WTC11 (cell line): ENCODE results near the gene NEK7. TPM values are rescaled to one million over a fixed set of nuclear protein-coding genes. Genes with fewer than 3 reads are reported as not detected.

ENCODE experiments used
- ATAC-seq: fragments of 200-7000 bp; cut with Tn5 transposase; 2 replicates; pipeline ENCODE4 v1.10.0; 2021; ENCODE audit warnings: mild to moderate bottlenecking, moderate library complexity
- CTCF ChIA-PET: fragments of 300-600 bp; sonication (Branson Sonifier 250); formaldehyde crosslinking; loops from one replicate; lab custom pipeline; 2021; ENCODE audit warnings: antibody characterized with exemption; lab: Charles Lee
- POLR2A ChIA-PET: fragments of 350-600 bp; sonication (Branson Sonifier 250); formaldehyde crosslinking; loops from one replicate; lab custom pipeline; 2021; ENCODE audit warnings: antibody characterized with exemption; lab: Charles Lee
- DNase-seq: peaks from one replicate; pipeline ENCODE4 v3.0.0; 2021; ENCODE audit warnings: low spot score
- H3K27ac Mint-ChIP-seq: 2 replicates; pipeline ENCODE4 v1.8.0; 2021; ENCODE audit warnings: mixed read lengths
- H3K27me3 Mint-ChIP-seq: 2 replicates; pipeline ENCODE4 v1.8.0; 2021; ENCODE audit warnings: low read depth, mild to moderate bottlenecking, moderate library complexity, mixed read lengths
- H3K36me3 Mint-ChIP-seq: 2 replicates; pipeline ENCODE4 v1.8.0; 2021; ENCODE audit warnings: mixed read lengths
- H3K4me1 Mint-ChIP-seq: 2 replicates; pipeline ENCODE4 v1.8.0; 2022; ENCODE audit warnings: mixed read lengths
- H3K4me3 Mint-ChIP-seq: 2 replicates; pipeline ENCODE4 v1.8.0; 2021; ENCODE audit warnings: mild to moderate bottlenecking, moderate library complexity, mixed read lengths
- H3K9me3 Mint-ChIP-seq: 2 replicates; pipeline ENCODE4 v1.8.0; 2021; ENCODE audit warnings: mixed read lengths
- CBFB ChIP-seq: sonication (generic); formaldehyde crosslinking; IDR thresholded peaks from 2 replicates; pipeline ENCODE4 v1.8.1; 2022; ENCODE audit warnings: mild to moderate bottlenecking, low read depth, missing genetic modification reagents
- FOXP1 ChIP-seq: sonication (generic); formaldehyde crosslinking; IDR thresholded peaks from 2 replicates; pipeline ENCODE4 v1.8.0; 2022; ENCODE audit warnings: missing genetic modification reagents, mild to moderate bottlenecking, moderate library complexity, borderline replicate concordance
- GTF2I ChIP-seq: fragments of 250-450 bp; sonication (Bioruptor Pico); conservative IDR thresholded peaks from 2 replicates; pipeline ENCODE4 v1.4.0; 2021; ENCODE audit warnings: mild to moderate bottlenecking
- NR2C2 ChIP-seq: sonication (generic); formaldehyde crosslinking; IDR thresholded peaks from 2 replicates; pipeline ENCODE4 v1.8.0; 2022; ENCODE audit warnings: mild to moderate bottlenecking, missing genetic modification reagents
- RELA ChIP-seq: sonication (generic); formaldehyde crosslinking; IDR thresholded peaks from 2 replicates; pipeline ENCODE4 v1.8.1; 2022; ENCODE audit warnings: missing genetic modification reagents, mild to moderate bottlenecking, borderline replicate concordance
- RORB ChIP-seq: fragments of 250-450 bp; sonication (Bioruptor Pico); IDR thresholded peaks from 2 replicates; pipeline ENCODE4 v1.9.0; 2021; ENCODE audit warnings: mild to moderate bottlenecking
- SP1 ChIP-seq: sonication (generic); formaldehyde crosslinking; conservative IDR thresholded peaks from 2 replicates; pipeline ENCODE4 v1.8.1; 2022; ENCODE audit warnings: missing genetic modification reagents
- TEAD4 ChIP-seq: sonication (generic); formaldehyde crosslinking; IDR thresholded peaks from 2 replicates; pipeline ENCODE4 v1.8.0; 2022; ENCODE audit warnings: mild to moderate bottlenecking, missing genetic modification reagents
- TP53 ChIP-seq: sonication (generic); formaldehyde crosslinking; IDR thresholded peaks from 2 replicates; pipeline ENCODE4 v1.8.1; 2023; ENCODE audit warnings: mild to moderate bottlenecking, missing genetic modification reagents
- ZNF263 ChIP-seq: sonication (generic); formaldehyde crosslinking; IDR thresholded peaks from 2 replicates; pipeline ENCODE4 v1.8.1; 2022; ENCODE audit warnings: low read depth, mild to moderate bottlenecking, moderate library complexity, missing genetic modification reagents
- ZNF317 ChIP-seq: sonication (generic); formaldehyde crosslinking; IDR thresholded peaks from 2 replicates; pipeline ENCODE4 v1.8.1; 2023; ENCODE audit warnings: low read depth, mild to moderate bottlenecking, moderate library complexity, missing genetic modification reagents, borderline replicate concordance
- ZNF416 ChIP-seq: fragments of 250-450 bp; sonication (Bioruptor Pico); IDR thresholded peaks from 2 replicates; pipeline ENCODE4 v1.9.0; 2021; ENCODE audit warnings: mild to moderate bottlenecking, inconsistent platforms
- total RNA-seq: library from RNA; stranded (reverse); gene quantifications from 3 replicates; pipeline ENCODE4 v1.2.3, GENCODE V29; 2021
- TF ChIP-seq, protein P1 (sequence below): sonication (generic); formaldehyde crosslinking; IDR thresholded peaks from 2 replicates; pipeline ENCODE4 v1.8.1; 2022; ENCODE audit warnings: mild to moderate bottlenecking, missing genetic modification reagents, moderate library complexity, borderline replicate concordance
- TF ChIP-seq, protein P2 (sequence below): fragments of 200-600 bp; IDR thresholded peaks from 2 replicates; pipeline ENCODE4 v1.8.0; 2022; ENCODE audit warnings: antibody characterized with exemption
- TF ChIP-seq, protein P3 (sequence below): sonication (generic); formaldehyde crosslinking; IDR thresholded peaks from 2 replicates; pipeline ENCODE4 v1.8.1; 2022; ENCODE audit warnings: low read depth, mild to moderate bottlenecking, moderate library complexity, missing genetic modification reagents, borderline replicate concordance
- TF ChIP-seq, protein P4 (sequence below): fragments of 250-450 bp; sonication (Bioruptor Pico); IDR thresholded peaks from 2 replicates; pipeline ENCODE4 v1.8.0; 2021; ENCODE audit warnings: mild to moderate bottlenecking
- TF ChIP-seq, protein P5 (sequence below): sonication (generic); formaldehyde crosslinking; IDR thresholded peaks from 2 replicates; pipeline ENCODE4 v1.8.1; 2023; ENCODE audit warnings: mild to moderate bottlenecking, missing genetic modification reagents
- TF ChIP-seq, protein P6 (sequence below): sonication (generic); formaldehyde crosslinking; IDR thresholded peaks from 2 replicates; pipeline ENCODE4 v1.8.0; 2022; ENCODE audit warnings: mild to moderate bottlenecking, missing genetic modification reagents
- TF ChIP-seq, protein P7 (sequence below): fragments of 250-450 bp; sonication (Bioruptor Pico); IDR thresholded peaks from 2 replicates; pipeline ENCODE4 v1.9.0; 2021; ENCODE audit warnings: mild to moderate bottlenecking
- TF ChIP-seq, protein P8 (sequence below): sonication (generic); formaldehyde crosslinking; IDR thresholded peaks from 2 replicates; pipeline ENCODE4 v1.8.0; 2022; ENCODE audit warnings: mild to moderate bottlenecking, missing genetic modification reagents

The NEK7 gene
- total RNA-seq, 1 experiment from 2014 or later, result 10.3 TPM

DNA sequence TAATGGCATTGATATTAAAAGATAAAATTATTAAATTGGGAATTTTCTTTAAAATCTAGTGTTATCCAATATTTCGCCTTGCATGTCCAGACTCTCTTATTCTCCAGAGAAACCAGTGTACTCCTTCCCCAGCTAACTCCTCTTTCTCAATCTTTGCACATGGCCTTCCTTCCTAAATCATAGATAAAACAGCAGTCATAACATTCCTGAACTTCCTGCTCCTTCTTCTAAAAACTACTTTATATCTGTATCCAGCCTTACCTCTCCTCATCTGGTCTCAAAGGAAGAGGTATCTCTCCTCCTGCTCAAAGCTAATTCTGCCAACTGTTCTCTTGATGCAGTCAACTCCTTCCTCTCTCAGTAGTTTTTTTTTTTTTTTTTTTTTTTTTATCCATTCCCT, 39.5 kb upstream of the NEK7 start:
- no peaks in the 10 kb centered on the region for H3K4me1 Mint-ChIP-seq
- no peak overlapping the region for H3K27ac Mint-ChIP-seq
- POLR2A ChIA-PET, result interaction anchor here (0.6 to 0.7 kb wide), 4 partner anchors 11 to 502 kb away, joined by 4 to 6 read pairs (median 4); no protein-coding TSS in a partner anchor
- H3K36me3 Mint-ChIP-seq, result no peaks in the 10 kb centered on the region
- H3K27me3 Mint-ChIP-seq, result no peaks in the 10 kb centered on the region
- DNase-seq, result no peak
- CTCF ChIA-PET, result interaction anchor here (0.6 to 0.8 kb wide), 3 partner anchors 12 to 187 kb away, joined by 3 to 6 read pairs (median 3); no protein-coding TSS in a partner anchor
- H3K4me3 Mint-ChIP-seq, result no peak overlapping the region
- TF ChIP-seq RELA (no peak), ZNF317 (CRISPR knock-in tag) (no peak)
- TF ChIP-seq, all 79 proteins: peak for 0
- no peaks in the 10 kb centered on the region for H3K9me3 Mint-ChIP-seq
- no peak for ATAC-seq

DNA sequence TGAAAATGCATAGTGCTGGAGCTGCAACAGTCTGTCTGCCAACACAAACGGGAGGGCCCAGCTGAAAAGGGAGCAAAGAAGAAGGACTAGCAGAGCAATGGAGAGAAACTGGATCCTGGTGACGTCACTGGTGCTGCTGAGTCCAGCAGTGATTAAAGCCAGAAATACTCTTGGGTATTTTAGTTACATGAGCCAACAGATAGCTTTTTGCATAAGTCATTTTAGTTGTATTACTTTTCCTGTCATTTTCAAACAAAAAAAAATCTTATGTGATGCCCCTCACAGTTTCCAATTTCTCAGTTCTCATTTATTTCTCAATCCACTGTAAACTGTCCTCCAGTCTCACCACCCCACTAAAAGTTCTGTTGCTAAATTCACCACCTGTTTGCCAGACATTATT, 38.7 kb upstream of the NEK7 start:
- no peak for DNase-seq
- no peak overlapping the region for H3K27ac Mint-ChIP-seq
- POLR2A ChIA-PET, result interaction anchor here (0.6 to 0.7 kb wide), 3 partner anchors 11 to 503 kb away, joined by 4 to 5 read pairs (median 4); no protein-coding TSS in a partner anchor

DNA sequence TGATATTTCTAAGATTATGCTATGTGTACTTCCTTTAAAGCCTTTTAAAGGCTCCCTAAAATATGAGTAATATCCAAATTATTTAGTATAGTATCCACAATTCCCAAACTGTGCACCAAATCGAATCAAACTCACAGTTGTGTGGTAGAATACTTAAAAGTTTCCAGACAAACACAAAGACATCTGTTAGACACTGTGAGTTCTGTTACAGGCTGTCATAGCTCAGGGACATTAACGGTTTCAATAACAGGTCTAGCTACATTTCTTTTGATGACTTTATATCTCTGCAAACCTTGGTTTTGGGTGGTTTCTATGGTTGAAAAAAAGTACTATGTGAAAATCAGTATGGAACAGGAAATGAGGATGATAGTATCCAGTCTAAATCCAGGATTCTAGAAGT, 36.9 kb upstream of the NEK7 start:
- Mint-ChIP-seq H3K4me1 (no peaks in the 10 kb centered on the region), H3K9me3 (no peaks in the 10 kb centered on the region), H3K27me3 (no peaks in the 10 kb centered on the region), H3K36me3 (no peaks in the 10 kb centered on the region), H3K27ac (no peak overlapping the region), H3K4me3 (no peak overlapping the region)
- ChIA-PET CTCF (no interaction called here), POLR2A (no interaction called here)
- DNase-seq (no peak), ATAC-seq (no peak)
- TF ChIP-seq, protein P1, sequence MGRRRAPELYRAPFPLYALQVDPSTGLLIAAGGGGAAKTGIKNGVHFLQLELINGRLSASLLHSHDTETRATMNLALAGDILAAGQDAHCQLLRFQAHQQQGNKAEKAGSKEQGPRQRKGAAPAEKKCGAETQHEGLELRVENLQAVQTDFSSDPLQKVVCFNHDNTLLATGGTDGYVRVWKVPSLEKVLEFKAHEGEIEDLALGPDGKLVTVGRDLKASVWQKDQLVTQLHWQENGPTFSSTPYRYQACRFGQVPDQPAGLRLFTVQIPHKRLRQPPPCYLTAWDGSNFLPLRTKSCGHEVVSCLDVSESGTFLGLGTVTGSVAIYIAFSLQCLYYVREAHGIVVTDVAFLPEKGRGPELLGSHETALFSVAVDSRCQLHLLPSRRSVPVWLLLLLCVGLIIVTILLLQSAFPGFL (CRISPR knock-in tag), result no peak
- TF ChIP-seq CBFB (CRISPR knock-in tag) (no peak), RORB (CRISPR knock-in tag) (no peak), ZNF416 (CRISPR knock-in tag) (no peak), RELA (no peak)
- TF ChIP-seq, protein P2, sequence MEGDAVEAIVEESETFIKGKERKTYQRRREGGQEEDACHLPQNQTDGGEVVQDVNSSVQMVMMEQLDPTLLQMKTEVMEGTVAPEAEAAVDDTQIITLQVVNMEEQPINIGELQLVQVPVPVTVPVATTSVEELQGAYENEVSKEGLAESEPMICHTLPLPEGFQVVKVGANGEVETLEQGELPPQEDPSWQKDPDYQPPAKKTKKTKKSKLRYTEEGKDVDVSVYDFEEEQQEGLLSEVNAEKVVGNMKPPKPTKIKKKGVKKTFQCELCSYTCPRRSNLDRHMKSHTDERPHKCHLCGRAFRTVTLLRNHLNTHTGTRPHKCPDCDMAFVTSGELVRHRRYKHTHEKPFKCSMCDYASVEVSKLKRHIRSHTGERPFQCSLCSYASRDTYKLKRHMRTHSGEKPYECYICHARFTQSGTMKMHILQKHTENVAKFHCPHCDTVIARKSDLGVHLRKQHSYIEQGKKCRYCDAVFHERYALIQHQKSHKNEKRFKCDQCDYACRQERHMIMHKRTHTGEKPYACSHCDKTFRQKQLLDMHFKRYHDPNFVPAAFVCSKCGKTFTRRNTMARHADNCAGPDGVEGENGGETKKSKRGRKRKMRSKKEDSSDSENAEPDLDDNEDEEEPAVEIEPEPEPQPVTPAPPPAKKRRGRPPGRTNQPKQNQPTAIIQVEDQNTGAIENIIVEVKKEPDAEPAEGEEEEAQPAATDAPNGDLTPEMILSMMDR, result no peak
- TF ChIP-seq, protein P3, sequence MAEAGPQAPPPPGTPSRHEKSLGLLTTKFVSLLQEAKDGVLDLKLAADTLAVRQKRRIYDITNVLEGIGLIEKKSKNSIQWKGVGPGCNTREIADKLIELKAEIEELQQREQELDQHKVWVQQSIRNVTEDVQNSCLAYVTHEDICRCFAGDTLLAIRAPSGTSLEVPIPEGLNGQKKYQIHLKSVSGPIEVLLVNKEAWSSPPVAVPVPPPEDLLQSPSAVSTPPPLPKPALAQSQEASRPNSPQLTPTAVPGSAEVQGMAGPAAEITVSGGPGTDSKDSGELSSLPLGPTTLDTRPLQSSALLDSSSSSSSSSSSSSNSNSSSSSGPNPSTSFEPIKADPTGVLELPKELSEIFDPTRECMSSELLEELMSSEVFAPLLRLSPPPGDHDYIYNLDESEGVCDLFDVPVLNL (CRISPR knock-in tag), result no peak
- TF ChIP-seq, protein P4, sequence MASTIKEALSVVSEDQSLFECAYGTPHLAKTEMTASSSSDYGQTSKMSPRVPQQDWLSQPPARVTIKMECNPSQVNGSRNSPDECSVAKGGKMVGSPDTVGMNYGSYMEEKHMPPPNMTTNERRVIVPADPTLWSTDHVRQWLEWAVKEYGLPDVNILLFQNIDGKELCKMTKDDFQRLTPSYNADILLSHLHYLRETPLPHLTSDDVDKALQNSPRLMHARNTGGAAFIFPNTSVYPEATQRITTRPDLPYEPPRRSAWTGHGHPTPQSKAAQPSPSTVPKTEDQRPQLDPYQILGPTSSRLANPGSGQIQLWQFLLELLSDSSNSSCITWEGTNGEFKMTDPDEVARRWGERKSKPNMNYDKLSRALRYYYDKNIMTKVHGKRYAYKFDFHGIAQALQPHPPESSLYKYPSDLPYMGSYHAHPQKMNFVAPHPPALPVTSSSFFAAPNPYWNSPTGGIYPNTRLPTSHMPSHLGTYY (CRISPR knock-in tag), result no peak
- TF ChIP-seq, protein P5, sequence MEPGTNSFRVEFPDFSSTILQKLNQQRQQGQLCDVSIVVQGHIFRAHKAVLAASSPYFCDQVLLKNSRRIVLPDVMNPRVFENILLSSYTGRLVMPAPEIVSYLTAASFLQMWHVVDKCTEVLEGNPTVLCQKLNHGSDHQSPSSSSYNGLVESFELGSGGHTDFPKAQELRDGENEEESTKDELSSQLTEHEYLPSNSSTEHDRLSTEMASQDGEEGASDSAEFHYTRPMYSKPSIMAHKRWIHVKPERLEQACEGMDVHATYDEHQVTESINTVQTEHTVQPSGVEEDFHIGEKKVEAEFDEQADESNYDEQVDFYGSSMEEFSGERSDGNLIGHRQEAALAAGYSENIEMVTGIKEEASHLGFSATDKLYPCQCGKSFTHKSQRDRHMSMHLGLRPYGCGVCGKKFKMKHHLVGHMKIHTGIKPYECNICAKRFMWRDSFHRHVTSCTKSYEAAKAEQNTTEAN (CRISPR knock-in tag), result no peak

More for the DNA sequence above, 38.7 kb upstream of the NEK7 start:
- Mint-ChIP-seq H3K27me3 (no peaks in the 10 kb centered on the region), H3K9me3 (no peaks in the 10 kb centered on the region), H3K36me3 (no peaks in the 10 kb centered on the region), H3K4me3 (no peak overlapping the region), H3K4me1 (no peaks in the 10 kb centered on the region)
- ATAC-seq, result no peak
- no peak for TF ChIP-seq GTF2I (CRISPR knock-in tag)
- no peak for TF ChIP-seq ZNF416 (CRISPR knock-in tag)
- no peak for TF ChIP-seq TEAD4 (CRISPR knock-in tag)
- TF ChIP-seq, protein P6, sequence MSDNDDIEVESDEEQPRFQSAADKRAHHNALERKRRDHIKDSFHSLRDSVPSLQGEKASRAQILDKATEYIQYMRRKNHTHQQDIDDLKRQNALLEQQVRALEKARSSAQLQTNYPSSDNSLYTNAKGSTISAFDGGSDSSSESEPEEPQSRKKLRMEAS (CRISPR knock-in tag), result no peak
- no peak for TF ChIP-seq NR2C2 (CRISPR knock-in tag)
- TF ChIP-seq RORB (CRISPR knock-in tag), result no peak
- TF ChIP-seq TP53 (CRISPR knock-in tag), result no peak
- TF ChIP-seq SP1 (CRISPR knock-in tag), result no peak
- TF ChIP-seq, protein P7, sequence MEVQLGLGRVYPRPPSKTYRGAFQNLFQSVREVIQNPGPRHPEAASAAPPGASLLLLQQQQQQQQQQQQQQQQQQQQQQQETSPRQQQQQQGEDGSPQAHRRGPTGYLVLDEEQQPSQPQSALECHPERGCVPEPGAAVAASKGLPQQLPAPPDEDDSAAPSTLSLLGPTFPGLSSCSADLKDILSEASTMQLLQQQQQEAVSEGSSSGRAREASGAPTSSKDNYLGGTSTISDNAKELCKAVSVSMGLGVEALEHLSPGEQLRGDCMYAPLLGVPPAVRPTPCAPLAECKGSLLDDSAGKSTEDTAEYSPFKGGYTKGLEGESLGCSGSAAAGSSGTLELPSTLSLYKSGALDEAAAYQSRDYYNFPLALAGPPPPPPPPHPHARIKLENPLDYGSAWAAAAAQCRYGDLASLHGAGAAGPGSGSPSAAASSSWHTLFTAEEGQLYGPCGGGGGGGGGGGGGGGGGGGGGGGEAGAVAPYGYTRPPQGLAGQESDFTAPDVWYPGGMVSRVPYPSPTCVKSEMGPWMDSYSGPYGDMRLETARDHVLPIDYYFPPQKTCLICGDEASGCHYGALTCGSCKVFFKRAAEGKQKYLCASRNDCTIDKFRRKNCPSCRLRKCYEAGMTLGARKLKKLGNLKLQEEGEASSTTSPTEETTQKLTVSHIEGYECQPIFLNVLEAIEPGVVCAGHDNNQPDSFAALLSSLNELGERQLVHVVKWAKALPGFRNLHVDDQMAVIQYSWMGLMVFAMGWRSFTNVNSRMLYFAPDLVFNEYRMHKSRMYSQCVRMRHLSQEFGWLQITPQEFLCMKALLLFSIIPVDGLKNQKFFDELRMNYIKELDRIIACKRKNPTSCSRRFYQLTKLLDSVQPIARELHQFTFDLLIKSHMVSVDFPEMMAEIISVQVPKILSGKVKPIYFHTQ (CRISPR knock-in tag), result no peak
- TF ChIP-seq, protein P8, sequence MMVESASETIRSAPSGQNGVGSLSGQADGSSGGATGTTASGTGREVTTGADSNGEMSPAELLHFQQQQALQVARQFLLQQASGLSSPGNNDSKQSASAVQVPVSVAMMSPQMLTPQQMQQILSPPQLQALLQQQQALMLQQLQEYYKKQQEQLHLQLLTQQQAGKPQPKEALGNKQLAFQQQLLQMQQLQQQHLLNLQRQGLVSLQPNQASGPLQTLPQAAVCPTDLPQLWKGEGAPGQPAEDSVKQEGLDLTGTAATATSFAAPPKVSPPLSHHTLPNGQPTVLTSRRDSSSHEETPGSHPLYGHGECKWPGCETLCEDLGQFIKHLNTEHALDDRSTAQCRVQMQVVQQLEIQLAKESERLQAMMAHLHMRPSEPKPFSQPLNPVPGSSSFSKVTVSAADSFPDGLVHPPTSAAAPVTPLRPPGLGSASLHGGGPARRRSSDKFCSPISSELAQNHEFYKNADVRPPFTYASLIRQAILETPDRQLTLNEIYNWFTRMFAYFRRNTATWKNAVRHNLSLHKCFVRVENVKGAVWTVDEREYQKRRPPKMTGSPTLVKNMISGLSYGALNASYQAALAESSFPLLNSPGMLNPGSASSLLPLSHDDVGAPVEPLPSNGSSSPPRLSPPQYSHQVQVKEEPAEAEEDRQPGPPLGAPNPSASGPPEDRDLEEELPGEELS, result no peak
- TF ChIP-seq FOXP1 (CRISPR knock-in tag), result no peak
- TF ChIP-seq ZNF263 (CRISPR knock-in tag), result no peak
- CTCF ChIA-PET, result interaction anchor here (0.6 kb wide), 1 partner anchor 188 kb away, joined by 6 read pairs; no protein-coding TSS in a partner anchor
